Measurements from ENCODE around the gene GID4. TPM values are rescaled to one million over a fixed set of nuclear protein-coding genes. Genes with fewer than 3 reads are reported as not detected.

GID4 gene
- total RNA-seq, 1 donor from 2014 or later: 18.0 TPM

- peaks cover 86% of the 10 kb centered on the region for H3K36me3 ChIP-seq
These were observed 20.1 kb downstream of the GID4 start for GRCh38 chr17:18059283-18059682.

GRCh38 chr17:18064053-18064452 is 24.8 kb downstream of the GID4 start:
- Histone ChIP-seq H3K27ac (replicated peaks) (peak overlapping the region; percentile 29), H3K4me3 (no peak overlapping the region), H3K27me3 (ENCODE audit: low read depth) (no peaks in the 10 kb centered on the region), H3K4me1 (peaks cover 4% of the 10 kb centered on the region), H3K9me3 (replicated peaks) (no peaks in the 10 kb centered on the region), H3K36me3 (peaks cover 66% of the 10 kb centered on the region)
- DNase-seq: no peak
- intact Hi-C loops (cut with micrococcal nuclease): no loop called here
- no peak for TF ChIP-seq CTCF (IDR thresholded peaks at IDR 0.05; ENCODE audit: borderline replicate concordance)

More at GRCh38 chr17:18059283-18059682, 20.1 kb downstream of the GID4 start:
- Histone ChIP-seq H3K27me3 (ENCODE audit: low read depth) (no peaks in the 10 kb centered on the region), H3K4me3 (no peak overlapping the region), H3K27ac (replicated peaks) (no peak overlapping the region), H3K4me1 (peaks cover 4% of the 10 kb centered on the region), H3K9me3 (replicated peaks) (no peaks in the 10 kb centered on the region)
- no peak for DNase-seq
- TF ChIP-seq CTCF (IDR thresholded peaks at IDR 0.05; ENCODE audit: borderline replicate concordance): no peak
- intact Hi-C loops (cut with micrococcal nuclease): no loop called here

- intact Hi-C loops (cut with micrococcal nuclease): no loop called here
- Histone ChIP-seq H3K27ac (replicated peaks) (no peak overlapping the region), H3K4me3 (no peak overlapping the region), H3K36me3 (peaks cover 53% of the 10 kb centered on the region), H3K4me1 (peaks cover 4% of the 10 kb centered on the region), H3K9me3 (replicated peaks) (no peaks in the 10 kb centered on the region), H3K27me3 (ENCODE audit: low read depth) (no peaks in the 10 kb centered on the region)
- DNase-seq: no peak
- TF ChIP-seq CTCF (IDR thresholded peaks at IDR 0.05; ENCODE audit: borderline replicate concordance): no peak
These were observed 26.3 kb downstream of the GID4 start for GRCh38 chr17:18065546-18065945.

GRCh38 chr17:18066866-18067265 is 27.7 kb downstream of the GID4 start:
- H3K9me3 ChIP-seq (replicated peaks): no peaks in the 10 kb centered on the region
- no peak for TF ChIP-seq CTCF (IDR thresholded peaks at IDR 0.05; ENCODE audit: borderline replicate concordance)
- H3K27ac ChIP-seq (replicated peaks): no peak overlapping the region
- H3K4me3 ChIP-seq: no peak overlapping the region
- intact Hi-C loops (cut with micrococcal nuclease): no loop called here
- H3K36me3 ChIP-seq: peaks cover 40% of the 10 kb centered on the region
- peaks cover 4% of the 10 kb centered on the region for H3K4me1 ChIP-seq
- no peak for DNase-seq
- no peaks in the 10 kb centered on the region for H3K27me3 ChIP-seq (ENCODE audit: low read depth)

- no peak for DNase-seq
- H3K4me1 ChIP-seq: no peaks in the 10 kb centered on the region
- no peak overlapping the region for H3K27ac ChIP-seq (replicated peaks)
- intact Hi-C loops (cut with micrococcal nuclease): no loop called here
- TF ChIP-seq CTCF (IDR thresholded peaks at IDR 0.05; ENCODE audit: borderline replicate concordance): no peak
- H3K9me3 ChIP-seq (replicated peaks): no peaks in the 10 kb centered on the region
- no peaks in the 10 kb centered on the region for H3K27me3 ChIP-seq (ENCODE audit: low read depth)
- no peak overlapping the region for H3K4me3 ChIP-seq
- H3K36me3 ChIP-seq: peaks cover 22% of the 10 kb centered on the region
These were observed 29.9 kb downstream of the GID4 start for GRCh38 chr17:18069101-18069500.

Data from left ventricle myocardium inferior (tissue), 1 donor.